ENCODE results near the gene SPPL2A.

DNA sequence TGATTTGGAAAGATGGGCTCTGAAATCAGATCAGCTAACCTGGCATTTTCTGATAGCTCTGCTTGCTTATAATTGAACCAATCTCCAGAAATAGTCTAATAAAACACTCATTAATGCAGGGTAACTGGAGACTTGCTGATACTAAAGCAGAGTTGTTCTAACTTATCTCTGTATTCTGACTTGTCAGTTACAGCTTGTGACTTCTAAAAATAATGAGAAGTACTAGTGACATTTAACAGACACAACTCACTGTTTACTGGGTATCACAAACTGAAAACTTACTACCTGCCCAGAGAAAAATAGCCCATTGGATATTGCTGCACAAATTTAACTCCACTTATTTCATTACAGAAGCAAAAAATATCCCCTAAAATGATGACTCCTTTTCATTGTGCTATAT lies 54.9 kb downstream of the SPPL2A start:
- TF ChIP-seq TAF1 (IDR thresholded peaks at IDR 0.05; ENCODE audit: borderline replicate concordance, insufficient read depth, low read length) = no peak
- TF ChIP-seq, protein P1, sequence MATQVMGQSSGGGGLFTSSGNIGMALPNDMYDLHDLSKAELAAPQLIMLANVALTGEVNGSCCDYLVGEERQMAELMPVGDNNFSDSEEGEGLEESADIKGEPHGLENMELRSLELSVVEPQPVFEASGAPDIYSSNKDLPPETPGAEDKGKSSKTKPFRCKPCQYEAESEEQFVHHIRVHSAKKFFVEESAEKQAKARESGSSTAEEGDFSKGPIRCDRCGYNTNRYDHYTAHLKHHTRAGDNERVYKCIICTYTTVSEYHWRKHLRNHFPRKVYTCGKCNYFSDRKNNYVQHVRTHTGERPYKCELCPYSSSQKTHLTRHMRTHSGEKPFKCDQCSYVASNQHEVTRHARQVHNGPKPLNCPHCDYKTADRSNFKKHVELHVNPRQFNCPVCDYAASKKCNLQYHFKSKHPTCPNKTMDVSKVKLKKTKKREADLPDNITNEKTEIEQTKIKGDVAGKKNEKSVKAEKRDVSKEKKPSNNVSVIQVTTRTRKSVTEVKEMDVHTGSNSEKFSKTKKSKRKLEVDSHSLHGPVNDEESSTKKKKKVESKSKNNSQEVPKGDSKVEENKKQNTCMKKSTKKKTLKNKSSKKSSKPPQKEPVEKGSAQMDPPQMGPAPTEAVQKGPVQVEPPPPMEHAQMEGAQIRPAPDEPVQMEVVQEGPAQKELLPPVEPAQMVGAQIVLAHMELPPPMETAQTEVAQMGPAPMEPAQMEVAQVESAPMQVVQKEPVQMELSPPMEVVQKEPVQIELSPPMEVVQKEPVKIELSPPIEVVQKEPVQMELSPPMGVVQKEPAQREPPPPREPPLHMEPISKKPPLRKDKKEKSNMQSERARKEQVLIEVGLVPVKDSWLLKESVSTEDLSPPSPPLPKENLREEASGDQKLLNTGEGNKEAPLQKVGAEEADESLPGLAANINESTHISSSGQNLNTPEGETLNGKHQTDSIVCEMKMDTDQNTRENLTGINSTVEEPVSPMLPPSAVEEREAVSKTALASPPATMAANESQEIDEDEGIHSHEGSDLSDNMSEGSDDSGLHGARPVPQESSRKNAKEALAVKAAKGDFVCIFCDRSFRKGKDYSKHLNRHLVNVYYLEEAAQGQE (IDR thresholded peaks at IDR 0.05; ENCODE audit: insufficient read depth in 1 of 2, low read depth in 2 of 2, low read length in 2 of 2) = no peak
- no peak for TF ChIP-seq POLR2AphosphoS5 (IDR thresholded peaks at IDR 0.05; ENCODE audit: low read depth, low read length)
- TF ChIP-seq SIN3A (IDR thresholded peaks at IDR 0.05; ENCODE audit: borderline replicate concordance, insufficient read depth, low read length) = no peak
- TF ChIP-seq FOXP2 (optimal IDR thresholded peaks at IDR 0.05; ENCODE audit: borderline replicate concordance, extremely low read depth, extremely low read length, insufficient read depth) = no peak

Measured in PFSK-1 (cell line).